ENCODE data around the gene ZCCHC24. TPM values are rescaled to one million over a fixed set of nuclear protein-coding genes. Genes with fewer than 3 reads are reported as not detected.

ZCCHC24 gene
- polyA plus RNA-seq, 1 of the 3 experiments (the other 2 are of a cell fraction), result 15.8 TPM

GRCh38 chr10:79405221-79405994, 40.0 kb downstream of the ZCCHC24 start:
- H3K27ac ChIP-seq (ENCODE audit: low read depth in 2 of 2, low read length in 1 of 2), result no peak overlapping the region; a peak in 1 of 4 replicates
- H3K4me2 ChIP-seq, result no peak overlapping the region
- H3K4me3 ChIP-seq (ENCODE audit: low read depth in 2 of 2, low read length in 1 of 2), result no peak overlapping the region
- ChIA-PET POLR2A (no interaction called here), CTCF (interaction anchor here (0.6 to 3.4 kb wide), 5 partner anchors 17 to 82 kb away, joined by 3 to 16 read pairs (median 6); no protein-coding TSS in a partner anchor)
- no peaks in the 10 kb centered on the region for H3K9me3 ChIP-seq
- H3F3A ChIP-seq (replicated peaks; ENCODE audit: insufficient read depth), result peaks cover 3% of the 10 kb centered on the region
- no peaks in the 10 kb centered on the region for H3K27me3 ChIP-seq (ENCODE audit: insufficient read depth)
- peaks cover 18 to 94% of the 10 kb centered on the region in 2 experiments for H3K4me1 ChIP-seq (ENCODE audit: control insufficient read depth in 1 of 2, insufficient read depth in 2 of 2, low read depth in 1 of 2, low read length in 1 of 2)
- H2AFZ ChIP-seq (ENCODE audit: low read depth), result no peak overlapping the region
- 83% methylated on average over 9 of the region's 13 CpGs for WGBS (ENCODE audit: low lambda C conversion rate)
- H3K9ac ChIP-seq, result no peak overlapping the region
- H3K79me2 ChIP-seq (ENCODE audit: insufficient read depth), result peaks cover 3% of the 10 kb centered on the region; the same call in 1 of the 2 replicates
- no peaks in the 10 kb centered on the region for H3K9me2 ChIP-seq
- no peaks in the 10 kb centered on the region for H3K36me3 ChIP-seq (replicated peaks in 1 of 2; ENCODE audit: control insufficient read depth in 1 of 2, insufficient read depth in 2 of 2, low read length in 1 of 2)
- TF ChIP-seq JUND (IDR thresholded peaks at IDR 0.05) (no peak), ELF1 (IDR thresholded peaks at IDR 0.05) (no peak), CTCF (IDR thresholded peaks at IDR 0.05) (no peak), NFIC (IDR thresholded peaks at IDR 0.05; ENCODE audit: borderline replicate concordance) (peak; percentile 63)
- H4K20me1 ChIP-seq (ENCODE audit: insufficient read depth), result peaks cover 20% of the 10 kb centered on the region; the same call in 1 of the 2 replicates
- no peak for DNase-seq

- Histone ChIP-seq H3K27me3 (ENCODE audit: insufficient read depth) (no peaks in the 10 kb centered on the region), H3K4me1 (ENCODE audit: control insufficient read depth in 1 of 2, insufficient read depth in 2 of 2, low read depth in 1 of 2, low read length in 1 of 2) (peaks cover 25 to 97% of the 10 kb centered on the region in 2 experiments), H3K36me3 (replicated peaks in 1 of 2; ENCODE audit: control insufficient read depth in 1 of 2, insufficient read depth in 2 of 2, low read length in 1 of 2) (no peaks in the 10 kb centered on the region), H2AFZ (ENCODE audit: low read depth) (no peak overlapping the region), H3F3A (replicated peaks; ENCODE audit: insufficient read depth) (peaks cover 10% of the 10 kb centered on the region), H3K9ac (no peak overlapping the region), H4K20me1 (ENCODE audit: insufficient read depth) (peaks cover 20% of the 10 kb centered on the region; the same call in 1 of the 2 replicates), H3K9me2 (no peaks in the 10 kb centered on the region), H3K9me3 (no peaks in the 10 kb centered on the region), H3K4me2 (no peak overlapping the region), H3K4me3 (ENCODE audit: low read depth in 2 of 2, low read length in 1 of 2) (no peak overlapping the region; a peak in 1 of 4 replicates), H3K79me2 (ENCODE audit: insufficient read depth) (peaks cover 3% of the 10 kb centered on the region; the same call in 1 of the 2 replicates), H3K27ac (ENCODE audit: low read depth in 2 of 2, low read length in 1 of 2) (peak overlapping the region in 1 of 2 experiments; percentile 51; a peak in 2 of 4 replicates)
- ChIA-PET POLR2A (no interaction called here), CTCF (interaction anchor here (0.6 to 3.4 kb wide), 4 partner anchors 16 to 83 kb away, joined by 3 to 16 read pairs (median 5); no protein-coding TSS in a partner anchor)
- DNase-seq, result no peak
- WGBS (ENCODE audit: low lambda C conversion rate), result 99% methylated on average over 5 of the region's 5 CpGs
- TF ChIP-seq SMC3 (IDR thresholded peaks at IDR 0.05; ENCODE audit: low read depth, low read length), result no peak
- no peak for TF ChIP-seq USF1 (IDR thresholded peaks at IDR 0.05; ENCODE audit: borderline replicate concordance, low read depth)
- TF ChIP-seq REST (IDR thresholded peaks at IDR 0.05; ENCODE audit: low read depth, low read length), result no peak
- TF ChIP-seq YY1 (IDR thresholded peaks at IDR 0.05; ENCODE audit: low read depth), result no peak
- TF ChIP-seq USF2 (IDR thresholded peaks at IDR 0.05; ENCODE audit: borderline replicate concordance, low read depth, low read length), result no peak
- TF ChIP-seq IRF3 (IDR thresholded peaks at IDR 0.05; ENCODE audit: low read depth, low read length), result no peak
- TF ChIP-seq ZBTB33 (IDR thresholded peaks at IDR 0.05; ENCODE audit: borderline replicate concordance, low read depth), result no peak
- TF ChIP-seq TCF12 (IDR thresholded peaks at IDR 0.05), result no peak
- TF ChIP-seq FOSL2 (IDR thresholded peaks at IDR 0.05; ENCODE audit: borderline replicate concordance, low read depth), result no peak
- no peak for TF ChIP-seq EZH2phosphoT487 (IDR thresholded peaks at IDR 0.05; ENCODE audit: borderline replicate concordance, low read depth)
Measured at GRCh38 chr10:79404690-79405131, 40.7 kb downstream of the ZCCHC24 start.

All from SK-N-SH (cell line).